GM19023 (cell line): ENCODE data around the gene VILL.

Experiments
- ATAC-seq: cut with Tn5 transposase; IDR thresholded peaks from one replicate; pipeline ENCODE4 v1.9.1; 2021; ENCODE audit warnings: mild to moderate bottlenecking, moderate library complexity; ENCODE audit not compliant: unreplicated experiment

The VILL gene

GRCh38 chr3:37999836-38000235 lies 9.2 kb downstream of the VILL start:
- no peak for ATAC-seq

GRCh38 chr3:38000242-38000916 lies 9.8 kb downstream of the VILL start:
- ATAC-seq: no peak

GRCh38 chr3:38000965-38001455 lies 10.4 kb downstream of the VILL start:
- no peak for ATAC-seq

- no peak for ATAC-seq
These were observed 11.0 kb downstream of the VILL start for GRCh38 chr3:38001456-38002081.

GRCh38 chr3:38002291-38002876 lies 11.8 kb downstream of the VILL start:
- ATAC-seq: no peak

GRCh38 chr3:38002940-38003339 lies 12.4 kb downstream of the VILL start:
- ATAC-seq: no peak

- no peak for ATAC-seq
These were observed 12.8 kb downstream of the VILL start for GRCh38 chr3:38003371-38003816.

- ATAC-seq: no peak
These were observed 13.3 kb downstream of the VILL start for GRCh38 chr3:38003817-38004414.

- peak; percentile 43 for ATAC-seq
These were observed 14.0 kb downstream of the VILL start for GRCh38 chr3:38004415-38005075.

GRCh38 chr3:38005076-38006020 lies 14.8 kb downstream of the VILL start:
- ATAC-seq: no peak

GRCh38 chr3:38006031-38006430 lies 15.4 kb downstream of the VILL start:
- ATAC-seq: no peak

- ATAC-seq: no peak
These were observed 15.9 kb downstream of the VILL start for GRCh38 chr3:38006445-38006995.

- ATAC-seq: no peak
These were observed 17.1 kb downstream of the VILL start for GRCh38 chr3:38007754-38008090.

- no peak for ATAC-seq
These were observed 17.7 kb downstream of the VILL start for GRCh38 chr3:38008191-38008701.

- no peak for ATAC-seq
These were observed 18.5 kb downstream of the VILL start for GRCh38 chr3:38008971-38009580.

GRCh38 chr3:38009807-38010591 lies 19.4 kb downstream of the VILL start:
- no peak for ATAC-seq

- ATAC-seq: no peak
These were observed 20.5 kb downstream of the VILL start for GRCh38 chr3:38011111-38011510.

- ATAC-seq: no peak
These were observed 24.9 kb downstream of the VILL start for GRCh38 chr3:38015485-38015884.
